ENCODE data around the gene UTP25. TPM values are rescaled to one million over a fixed set of nuclear protein-coding genes. Genes with fewer than 3 reads are reported as not detected.

UTP25 gene
- total RNA-seq, 1 donor from 2014 or later, result 6.4 TPM

DNA sequence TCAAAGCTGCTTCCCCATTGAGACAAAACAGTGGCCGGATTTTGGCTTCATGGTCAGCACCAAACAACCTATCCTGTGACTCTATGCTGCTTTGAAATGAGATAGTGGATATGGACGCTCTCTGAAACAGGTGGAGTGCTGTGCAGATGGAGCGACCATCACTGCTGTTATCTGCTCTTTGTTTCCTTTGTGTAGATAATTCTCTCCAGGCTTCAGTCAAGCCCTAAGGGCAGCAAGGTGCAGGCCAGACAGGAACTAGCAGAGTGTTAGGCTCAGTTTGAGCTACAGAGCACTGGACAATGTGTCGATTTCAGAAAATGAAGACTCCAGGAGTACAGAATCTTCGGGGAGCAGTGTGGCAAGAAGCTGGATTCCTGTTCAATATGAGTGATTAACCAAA, 17.0 kb upstream of the UTP25 start:
- Histone ChIP-seq H3K4me2 (no peak overlapping the region), H3K27ac (no peak overlapping the region), H3K4me1 (peaks cover 10% of the 10 kb centered on the region), H3K4me3 (no peak overlapping the region), H3K9ac (no peak overlapping the region), H3K36me3 (no peaks in the 10 kb centered on the region), H2AFZ (replicated peaks) (peak overlapping the region; percentile 34), H4K20me1 (ENCODE audit: low read depth) (no peaks in the 10 kb centered on the region), H3K9me3 (ENCODE audit: low read depth) (no peaks in the 10 kb centered on the region), H3F3A (ENCODE audit: low read depth) (peaks cover 4% of the 10 kb centered on the region), H3K79me2 (ENCODE audit: low read depth) (no peaks in the 10 kb centered on the region), H3K27me3 (peaks cover 2% of the 10 kb centered on the region)
- H3K4me3 Mint-ChIP-seq, result no peak overlapping the region
- peaks cover 9% of the 10 kb centered on the region for H3K4me1 Mint-ChIP-seq
- DNase-seq (ENCODE audit: low spot score), result no peak
- H3K9me3 Mint-ChIP-seq, result peaks cover 5% of the 10 kb centered on the region
- H3K36me3 Mint-ChIP-seq, result no peaks in the 10 kb centered on the region
- TF ChIP-seq EZH2 (IDR thresholded peaks at IDR 0.05), result no peak
- no peak for TF ChIP-seq EZH2phosphoT487 (IDR thresholded peaks at IDR 0.05)
- TF ChIP-seq, protein P1, sequence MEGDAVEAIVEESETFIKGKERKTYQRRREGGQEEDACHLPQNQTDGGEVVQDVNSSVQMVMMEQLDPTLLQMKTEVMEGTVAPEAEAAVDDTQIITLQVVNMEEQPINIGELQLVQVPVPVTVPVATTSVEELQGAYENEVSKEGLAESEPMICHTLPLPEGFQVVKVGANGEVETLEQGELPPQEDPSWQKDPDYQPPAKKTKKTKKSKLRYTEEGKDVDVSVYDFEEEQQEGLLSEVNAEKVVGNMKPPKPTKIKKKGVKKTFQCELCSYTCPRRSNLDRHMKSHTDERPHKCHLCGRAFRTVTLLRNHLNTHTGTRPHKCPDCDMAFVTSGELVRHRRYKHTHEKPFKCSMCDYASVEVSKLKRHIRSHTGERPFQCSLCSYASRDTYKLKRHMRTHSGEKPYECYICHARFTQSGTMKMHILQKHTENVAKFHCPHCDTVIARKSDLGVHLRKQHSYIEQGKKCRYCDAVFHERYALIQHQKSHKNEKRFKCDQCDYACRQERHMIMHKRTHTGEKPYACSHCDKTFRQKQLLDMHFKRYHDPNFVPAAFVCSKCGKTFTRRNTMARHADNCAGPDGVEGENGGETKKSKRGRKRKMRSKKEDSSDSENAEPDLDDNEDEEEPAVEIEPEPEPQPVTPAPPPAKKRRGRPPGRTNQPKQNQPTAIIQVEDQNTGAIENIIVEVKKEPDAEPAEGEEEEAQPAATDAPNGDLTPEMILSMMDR (IDR thresholded peaks at IDR 0.05), result no peak
- peaks cover 9% of the 10 kb centered on the region for H3K27me3 Mint-ChIP-seq (ENCODE audit: insufficient read depth, low read depth)
- no peak overlapping the region for H3K27ac Mint-ChIP-seq

DNA sequence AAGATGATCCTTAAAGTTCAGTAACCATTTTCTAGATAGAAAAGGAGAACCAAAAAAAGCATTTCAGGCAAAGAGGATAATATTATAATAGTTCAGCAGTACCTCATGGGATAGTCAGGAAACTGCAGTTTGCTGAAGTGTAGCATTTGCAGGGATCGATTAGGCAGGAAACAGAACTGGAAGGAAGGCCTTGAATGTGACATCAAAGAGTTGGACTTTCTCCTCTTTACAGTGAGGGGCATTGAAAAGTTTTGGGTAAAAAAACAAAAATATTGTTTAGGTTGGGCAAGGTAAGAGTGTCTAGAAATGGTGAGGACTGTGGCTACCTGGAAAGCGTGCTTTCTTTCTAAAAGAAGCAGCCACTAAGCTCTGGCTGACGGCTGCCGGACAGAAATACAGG, 13.9 kb upstream of the UTP25 start:
- H3K36me3 ChIP-seq, result no peaks in the 10 kb centered on the region
- H3K9ac ChIP-seq, result no peak overlapping the region
- no peaks in the 10 kb centered on the region for H3F3A ChIP-seq (ENCODE audit: low read depth)
- TF ChIP-seq EZH2 (IDR thresholded peaks at IDR 0.05) (no peak), EZH2phosphoT487 (IDR thresholded peaks at IDR 0.05) (no peak)
- TF ChIP-seq, protein P1 (IDR thresholded peaks at IDR 0.05), result no peak
- Mint-ChIP-seq H3K4me1 (peaks cover 5% of the 10 kb centered on the region), H3K27ac (no peak overlapping the region), H3K27me3 (ENCODE audit: insufficient read depth, low read depth) (peaks cover 8% of the 10 kb centered on the region), H3K36me3 (no peaks in the 10 kb centered on the region), H3K4me3 (no peak overlapping the region), H3K9me3 (no peaks in the 10 kb centered on the region)
- H3K4me3 ChIP-seq, result no peak overlapping the region
- no peaks in the 10 kb centered on the region for H4K20me1 ChIP-seq (ENCODE audit: low read depth)
- no peak overlapping the region for H3K27ac ChIP-seq
- no peak overlapping the region for H3K4me2 ChIP-seq
- no peak overlapping the region for H2AFZ ChIP-seq (replicated peaks)
- H3K4me1 ChIP-seq, result peaks cover 7% of the 10 kb centered on the region
- no peaks in the 10 kb centered on the region for H3K79me2 ChIP-seq (ENCODE audit: low read depth)
- DNase-seq (ENCODE audit: low spot score), result no peak
- H3K9me3 ChIP-seq (ENCODE audit: low read depth), result no peaks in the 10 kb centered on the region
- peaks cover 2% of the 10 kb centered on the region for H3K27me3 ChIP-seq

DNA sequence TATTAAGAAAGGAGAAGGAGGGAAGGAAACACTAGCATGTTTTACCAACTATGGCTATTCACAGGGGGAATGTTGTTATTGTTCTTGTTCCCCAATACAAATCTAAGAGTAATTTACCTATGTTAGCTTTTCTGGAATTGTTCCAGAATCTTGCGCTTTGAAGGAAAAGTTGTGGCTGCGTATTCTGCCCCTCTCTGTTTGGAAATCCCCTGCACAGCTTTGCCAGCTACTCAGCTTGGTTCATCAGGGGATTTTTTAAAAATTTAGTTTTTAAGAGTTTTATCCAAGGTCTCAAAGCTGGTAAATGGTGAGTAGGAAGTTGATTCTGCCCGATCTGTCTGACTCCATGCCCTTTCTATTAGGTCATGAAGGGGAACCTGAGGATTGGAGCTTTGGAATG, 12.3 kb upstream of the UTP25 start:
- H3K27me3 ChIP-seq, result peaks cover 18% of the 10 kb centered on the region
- no peak overlapping the region for H3K4me3 ChIP-seq
- Mint-ChIP-seq H3K27ac (no peak overlapping the region), H3K4me1 (peaks cover 4% of the 10 kb centered on the region), H3K27me3 (ENCODE audit: insufficient read depth, low read depth) (peaks cover 8% of the 10 kb centered on the region), H3K9me3 (no peaks in the 10 kb centered on the region), H3K36me3 (no peaks in the 10 kb centered on the region), H3K4me3 (no peak overlapping the region)
- H3K79me2 ChIP-seq (ENCODE audit: low read depth), result no peaks in the 10 kb centered on the region
- no peaks in the 10 kb centered on the region for H4K20me1 ChIP-seq (ENCODE audit: low read depth)
- no peak overlapping the region for H3K4me2 ChIP-seq
- DNase-seq (ENCODE audit: low spot score), result no peak
- TF ChIP-seq, protein P1 (IDR thresholded peaks at IDR 0.05), result no peak
- TF ChIP-seq EZH2phosphoT487 (IDR thresholded peaks at IDR 0.05) (no peak), EZH2 (IDR thresholded peaks at IDR 0.05) (no peak)
- no peak overlapping the region for H3K9ac ChIP-seq
- H3K36me3 ChIP-seq, result no peaks in the 10 kb centered on the region
- H3F3A ChIP-seq (ENCODE audit: low read depth), result no peaks in the 10 kb centered on the region
- no peak overlapping the region for H2AFZ ChIP-seq (replicated peaks)
- no peaks in the 10 kb centered on the region for H3K9me3 ChIP-seq (ENCODE audit: low read depth)
- no peak overlapping the region for H3K27ac ChIP-seq
- H3K4me1 ChIP-seq, result peaks cover 5% of the 10 kb centered on the region

Data from neural progenitor cell (in vitro differentiated cells).